ENCODE measurements around the gene CLASP1. TPM values are rescaled to one million over a fixed set of nuclear protein-coding genes. Genes with fewer than 3 reads are reported as not detected.

CLASP1 gene
- total and polyA plus RNA-seq, 2 experiments from 2014 or later: 20.1 to 45.9 TPM

GRCh38 chr2:121649596-121650314, 493 bp upstream of the CLASP1 start:
- Histone ChIP-seq H3K9me3 (ENCODE audit: low read depth) (no peaks in the 10 kb centered on the region), H3K36me3 (replicated peaks; ENCODE audit: insufficient read depth, low read depth) (no peaks in the 10 kb centered on the region), H4K20me1 (ENCODE audit: insufficient read depth, poor library complexity, severe bottlenecking) (peaks cover 14% of the 10 kb centered on the region), H3K4me2 (peak overlapping the region; percentile 97), H3K4me1 (ENCODE audit: insufficient read depth) (peaks cover 14% of the 10 kb centered on the region), H3K27me3 (no peaks in the 10 kb centered on the region), H3K9me2 (replicated peaks; ENCODE audit: insufficient read depth) (no peaks in the 10 kb centered on the region), H2AFZ (peak overlapping the region; percentile 75), H3K79me2 (peaks cover 56% of the 10 kb centered on the region), H3K27ac (peak overlapping the region; percentile 96), H3K4me3 (peak overlapping the region; percentile 51)
- WGBS (ENCODE audit: low lambda C conversion rate, missing lambda C conversion rate): under 1% methylated on average over 45 of the region's 45 CpGs
- TF ChIP-seq EZH2 (IDR thresholded peaks at IDR 0.05; ENCODE audit: borderline replicate concordance) (no peak), EZH2phosphoT487 (IDR thresholded peaks at IDR 0.05; ENCODE audit: low read depth, severe bottlenecking, unreplicated experiment) (no peak), CTCF (IDR thresholded peaks at IDR 0.05; ENCODE audit: poor library complexity) (no peak)
- DNase-seq (ENCODE audit: low spot score): peak; percentile 99

GRCh38 chr2:121648206-121649148, 785 bp downstream of the CLASP1 start:
- Histone ChIP-seq H4K20me1 (ENCODE audit: insufficient read depth, poor library complexity, severe bottlenecking) (peaks cover 16% of the 10 kb centered on the region), H3K4me2 (peak overlapping the region; percentile 82), H3K9me2 (replicated peaks; ENCODE audit: insufficient read depth) (no peaks in the 10 kb centered on the region), H3K27ac (peak overlapping the region; percentile 96), H2AFZ (peak overlapping the region; percentile 95), H3K4me3 (peak overlapping the region; percentile 95), H3K9me3 (ENCODE audit: low read depth) (no peaks in the 10 kb centered on the region), H3K36me3 (replicated peaks; ENCODE audit: insufficient read depth, low read depth) (no peaks in the 10 kb centered on the region), H3K27me3 (no peaks in the 10 kb centered on the region), H3K4me1 (ENCODE audit: insufficient read depth) (peaks cover 14% of the 10 kb centered on the region), H3K79me2 (peaks cover 69% of the 10 kb centered on the region)
- TF ChIP-seq EZH2phosphoT487 (IDR thresholded peaks at IDR 0.05; ENCODE audit: low read depth, severe bottlenecking, unreplicated experiment): no peak
- TF ChIP-seq CTCF (IDR thresholded peaks at IDR 0.05; ENCODE audit: poor library complexity): no peak
- no peak for TF ChIP-seq EZH2 (IDR thresholded peaks at IDR 0.05; ENCODE audit: borderline replicate concordance)
- WGBS (ENCODE audit: low lambda C conversion rate, missing lambda C conversion rate): 1% methylated on average over 35 of the region's 41 CpGs
- peak; percentile 64 for DNase-seq (ENCODE audit: low spot score)

- Histone ChIP-seq H3K27me3 (no peaks in the 10 kb centered on the region), H3K27ac (peak overlapping the region; percentile 96), H3K79me2 (peaks cover 80% of the 10 kb centered on the region), H3K4me1 (ENCODE audit: insufficient read depth) (peaks cover 14% of the 10 kb centered on the region), H3K9me3 (ENCODE audit: low read depth) (no peaks in the 10 kb centered on the region), H4K20me1 (ENCODE audit: insufficient read depth, poor library complexity, severe bottlenecking) (peaks cover 25% of the 10 kb centered on the region), H3K36me3 (replicated peaks; ENCODE audit: insufficient read depth, low read depth) (no peaks in the 10 kb centered on the region), H3K9me2 (replicated peaks; ENCODE audit: insufficient read depth) (no peaks in the 10 kb centered on the region), H3K4me2 (peak overlapping the region; percentile 82), H3K4me3 (peak overlapping the region; percentile 95), H2AFZ (no peak overlapping the region)
- TF ChIP-seq EZH2phosphoT487 (IDR thresholded peaks at IDR 0.05; ENCODE audit: low read depth, severe bottlenecking, unreplicated experiment) (no peak), EZH2 (IDR thresholded peaks at IDR 0.05; ENCODE audit: borderline replicate concordance) (no peak), CTCF (IDR thresholded peaks at IDR 0.05; ENCODE audit: poor library complexity) (no peak)
- DNase-seq (ENCODE audit: low spot score): no peak
- WGBS (ENCODE audit: low lambda C conversion rate, missing lambda C conversion rate): 78% methylated on average over 1 of the region's 1 CpG
These were observed 1.9 kb downstream of the CLASP1 start for GRCh38 chr2:121647396-121647795.

Data from hepatocyte (in vitro differentiated cells).